ENCODE data around the gene KDELR3. TPM values are rescaled to one million over a fixed set of nuclear protein-coding genes. Genes with fewer than 3 reads are reported as not detected.

Gene KDELR3
- total RNA-seq, 1 donor from 2014 or later = 28.9 TPM

GRCh38 chr22:38437416-38437815 is 30.5 kb upstream of the KDELR3 start:
- DNase-seq (ENCODE audit: low read depth) = no peak

DNA sequence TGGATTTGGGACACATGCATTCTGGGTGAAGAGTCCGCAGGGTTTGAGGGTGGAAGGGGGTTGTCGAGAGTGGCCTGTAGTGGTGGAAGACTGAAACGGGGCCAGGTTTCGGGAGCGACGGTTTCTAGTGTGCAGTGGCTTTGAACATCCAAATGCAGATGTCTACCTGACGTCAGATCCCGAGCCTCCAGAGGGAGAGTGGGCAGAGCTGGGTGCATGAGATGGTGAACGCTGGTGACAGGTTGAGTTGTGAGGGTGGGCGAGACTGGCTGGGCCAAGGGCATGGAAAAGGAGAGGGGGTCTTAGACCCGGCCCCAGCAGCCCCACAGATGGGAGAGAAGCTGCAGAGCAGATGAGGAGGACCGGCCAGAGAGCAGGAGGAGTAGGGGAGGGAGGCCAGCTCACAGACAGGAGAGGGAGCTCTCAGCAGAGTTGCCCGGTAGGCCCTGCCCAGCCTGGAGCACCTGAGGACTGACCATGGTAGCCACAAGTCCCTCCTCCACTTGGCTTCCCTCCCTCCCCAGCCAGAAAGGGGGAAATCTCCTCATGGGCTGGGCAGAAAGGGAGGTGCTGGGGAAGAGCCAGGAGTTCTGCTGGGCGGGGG is 27.0 kb upstream of the KDELR3 start:
- no peak for DNase-seq (ENCODE audit: low read depth)

GRCh38 chr22:38441620-38442287 is 26.1 kb upstream of the KDELR3 start:
- no peak for DNase-seq (ENCODE audit: low read depth)

DNA sequence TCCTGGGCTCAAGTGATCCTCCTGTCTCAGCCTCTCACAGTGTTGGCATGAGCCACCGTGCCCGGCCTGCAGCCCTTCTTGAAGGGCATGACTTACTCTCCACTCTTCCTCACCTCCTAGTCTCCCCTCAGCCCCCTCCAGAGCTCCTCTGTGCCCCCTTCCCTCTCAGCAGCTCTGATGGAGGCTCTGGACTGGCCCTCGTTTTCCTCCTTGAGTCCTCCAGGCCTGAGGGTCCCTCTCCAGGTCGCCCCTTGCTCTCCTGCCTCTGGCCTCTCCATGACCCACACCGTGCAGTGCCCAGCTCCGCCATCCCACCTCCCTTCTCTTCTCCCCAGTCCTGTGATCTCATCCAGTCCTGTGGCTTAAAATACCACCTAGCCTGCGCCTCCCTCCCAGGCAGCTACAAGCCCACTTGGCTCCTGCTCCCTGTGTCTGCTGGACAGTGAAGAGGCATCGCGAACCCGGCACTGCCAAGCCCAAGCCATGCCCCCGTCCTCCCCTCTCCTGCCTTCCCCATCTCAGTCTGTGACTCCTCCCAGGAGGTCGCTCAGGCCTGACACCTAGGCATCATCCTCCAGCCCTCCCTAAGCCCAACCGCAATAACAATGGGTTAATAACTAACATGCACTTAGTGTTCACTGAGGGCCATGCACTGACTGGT is 24.8 kb upstream of the KDELR3 start:
- DNase-seq (ENCODE audit: low read depth) = no peak

DNA sequence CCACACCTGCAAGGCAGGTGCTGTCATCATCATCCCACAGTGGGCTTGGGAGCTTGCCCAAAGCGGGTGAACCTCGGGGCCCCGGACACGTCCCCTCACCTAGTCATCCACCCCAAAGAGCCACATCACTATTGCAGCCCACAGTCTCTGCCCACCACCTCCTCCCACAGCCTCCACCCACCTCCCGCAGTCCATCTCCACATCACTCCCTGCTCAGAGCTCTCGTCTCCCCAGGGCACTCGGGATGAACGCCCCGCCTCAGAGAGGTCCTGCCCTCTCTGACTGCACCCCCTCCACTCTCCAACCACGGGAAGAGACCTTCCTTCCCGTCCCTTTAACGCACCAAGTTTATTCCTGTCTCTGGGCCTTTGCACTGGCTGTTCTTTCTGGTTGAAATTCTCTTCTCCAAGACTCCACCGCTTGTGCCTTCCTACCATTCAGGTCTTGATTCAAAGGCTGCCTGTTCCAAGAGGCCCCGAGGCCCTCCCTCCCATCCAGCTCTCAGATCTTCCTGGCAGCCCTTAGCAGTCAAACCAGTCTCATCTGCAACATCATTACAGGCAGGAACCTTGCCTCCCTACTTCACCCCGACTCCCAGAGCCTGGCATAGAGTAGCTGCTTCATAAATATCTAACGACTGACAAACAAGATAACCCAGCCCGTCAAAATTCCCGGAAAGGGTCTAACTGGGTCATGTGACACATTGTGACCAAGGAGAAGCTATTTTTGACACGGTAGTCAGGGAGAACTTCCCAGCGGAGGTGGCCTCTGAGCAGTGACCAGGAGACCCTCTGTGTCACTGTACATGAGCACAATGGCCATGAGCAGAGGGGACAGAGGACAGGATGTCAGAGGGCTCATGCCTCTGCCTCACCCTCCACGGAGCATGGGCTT is 24.0 kb upstream of the KDELR3 start:
- DNase-seq (ENCODE audit: low read depth) = no peak

DNA sequence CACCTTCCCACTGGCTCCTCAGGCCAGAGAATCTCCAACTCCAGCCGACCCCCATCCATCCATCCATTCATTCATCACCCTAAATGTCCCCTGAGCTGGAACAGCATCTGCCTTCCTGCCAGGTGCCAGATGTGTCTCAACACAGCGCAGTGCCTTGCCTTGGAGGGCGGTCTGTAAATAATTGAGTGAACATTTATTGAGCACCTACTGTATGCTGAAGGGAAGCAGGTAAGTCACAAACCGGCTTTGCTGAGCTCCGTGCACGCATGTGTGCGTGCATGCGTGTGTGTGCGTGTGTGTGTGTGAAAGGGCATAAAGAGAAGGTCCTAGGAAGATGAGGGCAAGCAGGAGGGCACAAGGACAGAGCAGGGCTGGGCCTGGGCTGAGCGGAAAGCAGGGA is 23.1 kb upstream of the KDELR3 start:
- DNase-seq (ENCODE audit: low read depth) = no peak

DNA sequence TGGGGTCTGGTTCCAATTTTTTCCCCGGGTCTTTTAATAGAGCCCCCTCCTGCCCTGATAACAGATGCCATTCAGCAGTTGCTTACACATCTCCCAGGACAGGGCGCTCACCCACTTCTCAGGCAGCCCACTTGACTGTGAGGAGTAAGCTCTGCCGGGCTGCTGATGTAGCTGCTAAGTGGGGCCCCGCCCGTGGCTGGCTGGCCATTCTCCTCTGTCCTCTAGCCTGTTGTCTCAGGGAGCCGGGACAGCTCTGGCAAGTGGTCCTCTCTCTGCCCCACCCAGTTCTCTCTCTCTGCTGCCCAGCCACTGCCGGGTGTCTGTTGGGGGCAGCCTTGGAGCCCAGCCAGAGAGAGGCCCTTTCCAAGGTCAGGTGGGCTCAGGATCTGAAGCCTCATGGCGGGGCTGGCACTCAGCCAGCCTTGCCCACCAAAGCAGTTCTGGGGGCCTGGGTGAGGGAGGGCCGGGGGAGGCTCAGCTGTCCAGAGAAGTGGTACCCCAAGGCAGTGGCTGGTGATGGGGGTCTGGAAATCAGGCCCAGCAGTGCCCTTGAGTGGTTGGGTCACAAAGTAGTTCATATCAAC is 21.8 kb upstream of the KDELR3 start:
- DNase-seq (ENCODE audit: low read depth) = no peak

- DNase-seq (ENCODE audit: low read depth) = peak; percentile 55
Observed at GRCh38 chr22:38448945-38449745, 18.8 kb upstream of the KDELR3 start.

DNA sequence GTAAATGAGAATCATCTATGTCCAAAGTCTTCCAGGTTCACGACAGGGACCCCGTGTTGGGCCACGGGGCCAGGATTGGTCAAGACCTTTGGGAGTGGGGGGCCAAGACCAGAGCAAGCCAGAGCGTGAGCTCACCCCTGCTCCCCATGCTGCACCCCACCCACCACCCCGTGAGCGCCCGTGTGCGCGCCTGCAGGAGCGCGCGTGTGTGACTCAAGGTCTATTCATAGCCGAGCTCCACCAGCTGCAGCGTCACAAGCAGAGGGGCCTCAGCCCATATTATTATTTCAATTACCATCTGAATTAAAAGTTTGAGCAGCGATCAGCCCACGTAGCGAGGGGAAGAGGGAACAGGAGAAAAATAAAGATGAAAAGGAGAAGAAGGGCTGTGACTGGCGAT is 18.1 kb upstream of the KDELR3 start:
- no peak for DNase-seq (ENCODE audit: low read depth)

GRCh38 chr22:38450234-38450797 is 17.6 kb upstream of the KDELR3 start:
- no peak for DNase-seq (ENCODE audit: low read depth)

- DNase-seq (ENCODE audit: low read depth) = no peak
Observed at GRCh38 chr22:38451404-38451803, 16.5 kb upstream of the KDELR3 start.

- no peak for DNase-seq (ENCODE audit: low read depth)
Observed at GRCh38 chr22:38451864-38452263, 16.0 kb upstream of the KDELR3 start.

- peak; percentile 53 for DNase-seq (ENCODE audit: low read depth)
Observed at GRCh38 chr22:38452373-38453065, 15.4 kb upstream of the KDELR3 start.

DNA sequence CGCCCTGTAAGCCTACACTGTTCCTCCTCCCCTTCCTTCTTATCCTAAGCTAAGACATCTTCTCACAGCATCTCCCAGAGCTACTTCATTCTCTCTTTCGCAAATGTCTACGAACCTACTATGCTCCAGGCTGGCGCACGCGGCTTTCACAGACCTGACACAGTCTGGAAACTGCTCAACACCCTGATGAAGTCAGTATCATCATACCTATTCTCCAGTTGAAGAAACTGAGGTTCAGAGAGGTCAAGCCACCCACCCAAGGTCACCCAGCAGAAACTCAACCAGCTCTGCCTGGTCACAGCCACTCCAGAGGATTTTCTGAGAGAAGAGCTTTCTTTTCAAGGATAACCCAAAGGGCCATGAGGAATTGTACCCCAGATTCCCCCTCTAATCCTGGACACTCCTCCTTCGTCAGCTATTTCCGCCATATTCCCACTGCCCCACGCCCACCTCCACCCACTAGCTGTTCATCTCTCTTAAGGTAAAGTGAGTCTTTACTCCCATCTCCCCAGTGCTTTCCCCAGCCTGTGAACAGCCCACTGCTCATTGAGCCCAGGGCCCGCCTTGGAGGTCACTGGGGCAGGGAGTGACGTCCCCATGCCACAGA is 14.7 kb upstream of the KDELR3 start:
- no peak for DNase-seq (ENCODE audit: low read depth)

GRCh38 chr22:38453996-38454352 is 13.9 kb upstream of the KDELR3 start:
- no peak for DNase-seq (ENCODE audit: low read depth)

DNA sequence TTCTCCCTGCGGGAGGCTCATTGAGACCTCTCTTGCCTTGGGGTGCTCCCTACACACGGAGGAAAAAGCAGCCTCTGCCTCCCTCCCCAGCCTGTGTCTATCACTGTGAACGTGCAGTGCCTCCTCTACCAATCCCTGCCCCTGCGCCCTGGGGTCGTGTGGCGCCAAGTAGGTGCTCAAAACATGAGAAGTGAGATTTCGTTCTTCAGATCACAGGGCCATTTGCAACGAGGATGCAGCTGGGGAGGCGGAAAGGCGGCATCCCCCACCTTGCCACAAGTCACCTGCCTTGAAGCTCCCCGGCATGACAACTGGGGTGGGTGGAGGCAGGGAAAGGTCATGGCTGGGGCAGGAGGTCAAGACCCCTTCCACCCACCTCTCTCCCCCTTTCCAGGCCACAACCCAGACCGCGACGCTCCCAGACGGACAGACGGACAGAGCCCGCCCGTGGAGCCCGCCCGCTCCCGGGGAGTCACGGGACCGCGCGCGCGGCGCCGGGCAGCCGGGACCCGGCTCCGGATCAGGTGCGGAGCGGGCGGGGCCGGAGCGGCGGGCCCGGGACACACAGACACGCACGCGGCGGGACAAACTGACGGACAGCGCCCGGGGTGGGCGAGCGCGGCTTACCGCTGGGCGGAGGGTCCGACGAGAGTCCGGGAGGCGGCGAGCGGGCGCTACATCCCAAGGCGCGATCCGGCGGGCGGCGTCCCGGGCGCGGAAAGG is 13.4 kb upstream of the KDELR3 start:
- no peak for DNase-seq (ENCODE audit: low read depth)

DNA sequence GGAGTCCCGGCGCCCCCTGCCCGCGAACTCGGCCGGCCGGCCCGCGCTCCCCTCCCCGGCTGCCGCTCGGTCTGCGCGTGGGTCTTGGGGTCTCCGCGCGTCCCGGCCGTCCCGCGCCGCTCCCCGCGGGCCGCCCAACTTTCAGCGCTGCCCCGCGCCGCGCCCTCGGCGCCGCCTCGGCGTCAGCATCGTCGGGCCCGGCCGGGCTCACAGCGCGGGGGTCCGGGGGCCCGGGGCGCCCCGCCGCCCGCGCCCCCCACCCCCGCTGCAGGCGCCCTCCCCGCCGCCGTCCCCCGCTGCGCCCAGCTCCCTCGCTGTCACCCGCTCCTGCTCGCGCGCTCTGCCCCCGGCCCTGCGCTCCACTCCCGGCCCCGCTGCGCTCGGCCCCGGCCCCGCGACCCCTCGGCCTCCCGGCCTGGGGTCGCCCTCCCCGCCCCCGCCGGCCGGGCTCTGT is 12.8 kb upstream of the KDELR3 start, which contains the start of gene KCNJ4:
Gene KCNJ4 (minus strand): TSS at position 124 of the 454 bp plus-strand sequence. CDS start 27,067 bp downstream, outside the sequence.
- no peak for DNase-seq (ENCODE audit: low read depth)

Measured in myocyte (in vitro differentiated cells).